NCI-H774 (cell line): ENCODE measurements around the gene TNS3.

Source experiments
- DNase-seq: peaks from one replicate; lab custom pipeline; 2025; lab: John Stamatoyannopoulos, UW

Gene TNS3

GRCh38 chr7:47407136-47407535, 174.8 kb downstream of the TNS3 start:
- DNase-seq: no peak

GRCh38 chr7:47406801-47407129, 175.1 kb downstream of the TNS3 start:
- DNase-seq: no peak

GRCh38 chr7:47405921-47406800, 175.8 kb downstream of the TNS3 start:
- DNase-seq: no peak

GRCh38 chr7:47405286-47405904, 176.5 kb downstream of the TNS3 start:
- no peak for DNase-seq

GRCh38 chr7:47404010-47404409, 177.9 kb downstream of the TNS3 start:
- no peak for DNase-seq

GRCh38 chr7:47402941-47403866, 178.7 kb downstream of the TNS3 start:
- no peak for DNase-seq

- DNase-seq: no peak
Observed at GRCh38 chr7:47401611-47402570, 180.0 kb downstream of the TNS3 start.

GRCh38 chr7:47400741-47401206, 181.1 kb downstream of the TNS3 start:
- no peak for DNase-seq

- no peak for DNase-seq
Observed at GRCh38 chr7:47400001-47400400, 181.9 kb downstream of the TNS3 start.

- no peak for DNase-seq
Observed at GRCh38 chr7:47394751-47395252, 187.1 kb downstream of the TNS3 start.

GRCh38 chr7:47394216-47394615, 187.7 kb downstream of the TNS3 start:
- no peak for DNase-seq

- DNase-seq: no peak
Observed at GRCh38 chr7:47393406-47393805, 188.5 kb downstream of the TNS3 start.

GRCh38 chr7:47392241-47392759, 189.6 kb downstream of the TNS3 start:
- DNase-seq: no peak

- DNase-seq: no peak
Observed at GRCh38 chr7:47391726-47392125, 190.2 kb downstream of the TNS3 start.

GRCh38 chr7:47390914-47391313, 191.0 kb downstream of the TNS3 start:
- no peak for DNase-seq

- no peak for DNase-seq
Observed at GRCh38 chr7:47389923-47390630, 191.8 kb downstream of the TNS3 start.

- DNase-seq: no peak
Observed at GRCh38 chr7:47389171-47389922, 192.6 kb downstream of the TNS3 start.

- DNase-seq: no peak
Observed at GRCh38 chr7:47387506-47387905, 194.4 kb downstream of the TNS3 start.

GRCh38 chr7:47386273-47386835, 195.6 kb downstream of the TNS3 start:
- DNase-seq: no peak
